NCI-H1694 (cell line): Measurements from ENCODE around the gene PIGT.

ENCODE experiments used
- DNase-seq: peaks from one replicate; lab custom pipeline; 2025; lab: John Stamatoyannopoulos, UW

The PIGT gene

DNA sequence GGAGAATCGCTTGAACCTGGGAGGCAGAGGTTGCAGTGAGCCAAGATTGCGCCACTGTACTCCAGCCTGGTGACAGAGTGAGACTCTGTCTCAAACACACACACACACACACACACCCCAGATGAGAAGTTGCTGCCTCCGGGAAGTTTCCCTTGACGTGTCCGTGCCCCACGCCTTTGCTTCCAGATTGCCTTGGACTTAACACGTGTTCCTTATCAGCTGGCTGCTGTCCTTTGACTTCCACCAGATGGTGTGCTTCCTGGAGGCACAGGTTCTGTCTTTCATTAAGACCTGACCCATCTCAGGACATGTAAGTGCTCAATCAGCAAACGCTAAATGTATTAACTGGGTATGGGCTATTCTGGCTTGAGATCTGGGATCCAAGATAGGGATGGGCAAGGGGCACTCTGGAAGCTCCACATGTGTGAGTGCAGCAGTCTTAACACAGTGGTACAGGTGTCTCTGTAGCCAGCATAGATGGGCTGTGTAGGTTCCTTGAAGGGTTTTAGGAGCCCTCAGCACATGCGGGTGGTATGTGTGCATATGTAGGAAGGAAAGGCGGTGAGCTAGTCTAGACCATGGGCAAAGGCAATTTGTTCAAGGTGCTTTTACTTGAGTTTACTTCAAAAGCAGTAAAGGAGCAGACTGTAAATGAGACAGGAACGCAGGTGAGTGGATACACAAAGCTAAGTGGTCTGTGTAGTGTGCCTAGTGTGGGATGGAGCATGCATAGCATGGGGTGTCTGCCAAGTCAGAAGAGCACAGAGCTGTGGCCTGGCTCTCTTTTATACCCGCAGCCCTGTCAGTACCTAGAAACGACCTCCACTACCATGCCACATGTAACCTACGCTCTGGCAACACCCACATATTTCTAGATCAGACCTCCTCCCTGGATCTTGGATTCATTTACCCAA, 11.6 kb downstream of the PIGT start:
- DNase-seq = no peak

- no peak for DNase-seq
Observed at GRCh38 chr20:45429618-45430017, 13.7 kb downstream of the PIGT start.

GRCh38 chr20:45432294-45432693, 16.4 kb downstream of the PIGT start:
- no peak for DNase-seq

GRCh38 chr20:45433316-45433715, 17.4 kb downstream of the PIGT start:
- DNase-seq = no peak

- no peak for DNase-seq
Observed at GRCh38 chr20:45433976-45434375, 18.0 kb downstream of the PIGT start.

- peak; percentile 65 for DNase-seq
Observed at GRCh38 chr20:45436732-45437485, 21.0 kb downstream of the PIGT start.

DNA sequence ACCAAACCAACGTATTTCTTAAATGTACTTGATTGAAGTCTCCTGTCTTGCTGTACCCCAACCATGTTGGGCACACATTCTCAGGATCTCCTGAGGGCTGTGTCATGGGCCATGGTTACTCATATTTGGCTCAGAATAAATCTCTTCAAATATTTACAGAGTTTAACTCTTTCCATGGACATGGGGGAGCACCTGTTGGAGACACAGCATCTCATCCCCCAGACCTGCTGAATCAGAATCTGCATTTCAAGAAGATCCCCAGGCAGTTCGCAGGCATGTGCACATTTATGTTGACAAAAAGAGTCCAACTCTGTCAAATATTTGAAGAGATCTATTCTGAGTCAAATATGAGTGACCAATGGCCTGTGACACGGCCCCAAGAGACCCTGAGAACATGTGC, 24.5 kb downstream of the PIGT start:
- DNase-seq = no peak

GRCh38 chr20:45440891-45441685, 25.1 kb downstream of the PIGT start:
- DNase-seq = no peak

GRCh38 chr20:45441746-45442145, 25.8 kb downstream of the PIGT start:
- no peak for DNase-seq

DNA sequence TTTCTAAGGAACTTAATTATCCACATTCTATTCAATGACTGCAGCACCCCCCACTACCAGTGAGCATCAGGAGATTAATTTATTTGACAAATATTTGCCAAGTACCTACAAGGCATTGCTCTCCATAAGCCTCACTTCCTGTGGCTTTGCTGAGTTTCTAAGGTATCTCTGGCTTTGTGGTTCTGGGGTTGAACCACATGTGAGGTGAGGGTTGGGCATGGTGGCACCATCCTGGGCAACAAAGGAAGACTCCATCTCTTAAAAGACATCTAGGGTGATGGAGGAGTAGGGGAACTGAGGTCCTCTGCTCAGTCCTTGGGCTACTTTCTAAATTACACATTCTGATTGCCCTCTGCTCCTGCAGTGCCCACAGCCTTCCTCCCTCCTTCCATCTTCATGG, 28.1 kb downstream of the PIGT start:
- no peak for DNase-seq

GRCh38 chr20:45445805-45446562, 30.0 kb downstream of the PIGT start:
- DNase-seq = no peak

DNA sequence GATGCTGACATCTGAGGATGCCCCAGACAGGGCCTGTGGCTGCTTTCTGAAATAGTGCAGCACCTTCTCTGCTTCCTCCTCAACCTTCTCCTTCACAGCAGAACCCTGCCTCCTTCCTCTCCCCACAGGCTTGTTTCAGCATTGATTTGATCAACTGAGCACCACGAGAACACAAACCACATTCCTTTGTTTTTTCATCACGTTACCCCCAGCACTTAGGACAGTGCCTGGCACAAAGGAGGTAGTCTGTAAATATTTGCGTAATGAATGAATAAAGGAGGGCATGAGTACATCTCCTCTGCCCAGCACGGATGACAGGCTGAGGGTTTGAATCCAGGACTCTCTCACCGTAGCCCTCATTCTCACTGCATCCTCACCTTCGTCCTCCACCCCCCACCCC, 32.3 kb downstream of the PIGT start:
- DNase-seq = no peak

- no peak for DNase-seq
Observed at GRCh38 chr20:45449528-45449927, 33.6 kb downstream of the PIGT start.

DNA sequence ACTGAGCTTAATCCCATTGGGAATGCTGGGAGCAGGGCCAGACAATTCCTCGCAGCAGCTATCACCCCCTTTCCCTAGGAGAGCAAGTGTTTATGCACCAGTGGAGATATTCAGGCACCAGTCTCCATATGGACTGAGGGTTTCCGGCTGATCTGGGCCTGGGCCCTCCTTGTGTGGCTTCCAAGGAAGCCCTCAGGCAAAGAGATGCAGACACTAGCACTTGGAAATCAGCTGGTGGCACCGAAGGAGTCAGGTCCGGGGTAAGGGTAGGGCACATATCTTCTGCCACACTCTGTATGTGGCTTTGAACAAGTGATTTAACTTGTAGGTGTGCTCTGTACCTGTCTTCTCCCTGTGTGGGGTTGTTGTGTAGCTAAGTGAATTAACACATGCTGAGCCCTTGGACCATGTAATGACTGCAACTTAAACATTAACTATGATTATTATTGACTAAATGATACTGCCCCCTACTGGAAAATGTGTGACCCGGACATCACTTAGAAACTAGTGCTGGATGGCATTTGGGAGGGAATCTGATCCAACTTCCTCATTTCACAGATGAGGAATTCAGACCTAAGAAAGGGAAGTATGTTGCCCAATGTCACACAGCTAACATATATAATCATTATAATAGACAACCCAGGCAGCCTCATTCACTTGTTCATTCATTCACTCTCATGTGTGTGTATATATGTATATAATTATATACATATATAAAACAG, 34.3 kb downstream of the PIGT start:
- DNase-seq = peak; percentile 49

- DNase-seq = no peak
Observed at GRCh38 chr20:45452238-45452637, 36.3 kb downstream of the PIGT start.

- DNase-seq = no peak
Observed at GRCh38 chr20:45452772-45453691, 37.1 kb downstream of the PIGT start.

- DNase-seq = peak; percentile 1
Observed at GRCh38 chr20:45456632-45457031, 40.7 kb downstream of the PIGT start.

DNA sequence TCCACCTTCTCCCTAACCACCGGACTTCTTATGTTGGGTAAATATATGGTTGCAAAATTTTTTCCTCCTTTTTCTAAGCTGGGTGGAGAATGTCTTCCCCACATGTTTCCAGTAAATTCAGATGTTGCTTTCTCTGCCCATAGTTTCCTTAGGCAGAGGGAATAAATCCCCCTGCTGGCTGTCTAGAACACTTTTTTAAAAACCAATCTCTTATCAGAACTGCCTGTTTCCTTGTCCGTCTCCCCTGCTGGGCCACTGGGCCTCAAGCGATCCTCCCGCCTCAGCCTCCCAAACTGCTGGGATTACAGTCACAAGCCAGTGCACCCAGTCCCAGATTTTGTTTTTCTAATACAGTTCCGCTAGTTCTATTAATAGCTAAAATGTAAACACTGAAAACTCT, 43.7 kb downstream of the PIGT start:
- no peak for DNase-seq

DNA sequence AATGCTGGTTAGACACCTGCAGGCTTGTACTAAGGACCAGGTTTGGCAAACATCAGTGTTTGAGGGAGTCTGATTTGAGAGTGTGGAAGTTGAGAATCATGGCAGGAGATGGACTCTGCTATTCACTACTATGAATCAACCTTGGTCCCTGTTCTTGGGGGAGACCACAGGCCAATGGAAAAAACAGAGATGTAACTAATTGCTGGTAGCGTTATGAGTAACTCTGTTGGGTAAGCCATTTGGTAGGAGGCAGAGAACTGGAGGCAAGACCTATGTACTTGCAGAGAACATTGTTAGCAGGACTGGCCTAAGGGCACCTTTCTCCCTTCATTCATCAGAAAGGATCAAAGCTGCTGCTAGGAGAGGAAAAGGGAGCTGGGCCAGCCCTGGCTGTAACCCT, 45.3 kb downstream of the PIGT start:
- no peak for DNase-seq
